GM12873 (cell line): ENCODE results near the gene CRADD.

Experiments used
- CTCF ChIP-seq: IDR thresholded peaks from 2 replicates; pipeline ENCODE4 v1.5.1; 2012; ENCODE audit warnings: low read depth, mild to moderate bottlenecking, moderate library complexity, low read length, control low read depth; ENCODE audit not compliant: insufficient read depth; ENCODE audit errors: missing control alignments

The CRADD gene

GRCh38 chr12:93698307-93699092, 21.3 kb downstream of the CRADD start:
- TF ChIP-seq CTCF: no peak

- TF ChIP-seq CTCF: no peak
Observed at GRCh38 chr12:93699271-93700145, 22.3 kb downstream of the CRADD start.

- no peak for TF ChIP-seq CTCF
Observed at GRCh38 chr12:93702707-93703315, 25.6 kb downstream of the CRADD start.

GRCh38 chr12:93704122-93704521, 26.9 kb downstream of the CRADD start:
- no peak for TF ChIP-seq CTCF

- TF ChIP-seq CTCF: no peak
Observed at GRCh38 chr12:93704625-93705024, 27.4 kb downstream of the CRADD start.

GRCh38 chr12:93705237-93705636, 28.1 kb downstream of the CRADD start:
- TF ChIP-seq CTCF: no peak

GRCh38 chr12:93706387-93706786, 29.2 kb downstream of the CRADD start:
- no peak for TF ChIP-seq CTCF
